GM21619 (cell line): ENCODE measurements around the gene ZSCAN18.

ENCODE experiments used
- ATAC-seq: cut with Tn5 transposase; IDR thresholded peaks from one replicate; pipeline ENCODE4 v1.9.1; 2021; ENCODE audit not compliant: unreplicated experiment

ZSCAN18 gene

GRCh38 chr19:58086825-58087710 is 11.0 kb downstream of the ZSCAN18 start:
- ATAC-seq = no peak

- ATAC-seq = no peak
Observed at GRCh38 chr19:58085348-58085875, 12.6 kb downstream of the ZSCAN18 start.

DNA sequence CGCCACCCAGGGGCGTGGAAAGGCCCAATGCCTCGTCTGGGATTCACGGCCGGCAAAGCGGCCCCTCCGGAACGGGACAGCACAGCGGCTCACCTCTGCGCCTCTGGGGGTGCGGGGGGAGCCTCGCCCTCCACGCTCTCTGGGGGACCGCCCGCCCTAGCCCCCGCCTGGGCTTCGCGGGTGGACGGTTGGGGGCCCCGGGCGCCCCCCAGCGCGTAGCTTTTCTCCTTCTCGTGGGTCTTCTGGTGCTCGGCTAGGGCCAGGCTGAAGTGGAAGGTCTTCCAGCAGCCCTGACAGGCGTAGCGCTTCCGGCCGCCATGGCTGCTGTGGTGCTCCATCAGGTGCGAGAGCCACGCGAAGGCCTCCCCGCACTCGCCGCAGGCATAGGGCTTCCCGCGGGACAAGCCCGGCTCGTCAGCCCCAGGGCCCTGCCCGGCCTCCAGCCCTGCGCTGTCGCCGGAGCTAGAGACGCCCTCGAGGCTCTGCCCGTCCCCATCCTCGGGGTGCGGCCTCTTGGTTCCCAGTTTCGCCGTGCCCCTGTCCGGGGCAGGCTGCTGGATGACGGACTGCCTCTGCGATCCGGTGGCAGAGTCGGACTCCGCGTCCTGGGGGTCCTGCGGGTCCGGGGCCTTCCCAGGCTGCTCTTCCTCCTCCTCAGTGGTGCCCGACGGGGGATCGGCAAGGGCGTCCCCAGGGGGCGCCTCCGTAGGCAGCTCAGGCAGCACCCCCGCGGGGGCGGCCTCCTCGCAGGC is 13.3 kb downstream of the ZSCAN18 start:
- no peak for ATAC-seq

- ATAC-seq = no peak
Observed at GRCh38 chr19:58083021-58083420, 15.0 kb downstream of the ZSCAN18 start.

DNA sequence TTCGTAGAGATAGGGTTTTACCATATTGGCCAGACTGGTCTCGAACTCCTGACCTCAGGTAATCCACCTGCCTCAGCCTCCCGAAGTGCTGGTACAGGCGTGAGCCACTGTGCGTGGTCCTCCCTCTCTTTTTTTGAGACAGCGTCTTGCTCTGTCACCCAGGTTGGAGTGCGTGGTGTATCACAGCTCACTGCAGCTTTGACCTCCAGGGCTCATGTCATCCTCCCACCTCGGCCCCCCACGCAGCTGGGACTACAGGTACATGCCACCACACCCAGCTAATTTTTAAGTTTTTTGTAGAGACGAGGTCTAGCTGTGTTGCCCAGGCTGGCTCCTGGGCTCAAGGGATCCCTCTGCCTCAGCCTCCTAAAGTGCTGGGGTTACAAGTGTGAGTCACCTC is 18.2 kb downstream of the ZSCAN18 start:
- no peak for ATAC-seq

GRCh38 chr19:58067240-58067912 is 30.7 kb downstream of the ZSCAN18 start:
- ATAC-seq = no peak

DNA sequence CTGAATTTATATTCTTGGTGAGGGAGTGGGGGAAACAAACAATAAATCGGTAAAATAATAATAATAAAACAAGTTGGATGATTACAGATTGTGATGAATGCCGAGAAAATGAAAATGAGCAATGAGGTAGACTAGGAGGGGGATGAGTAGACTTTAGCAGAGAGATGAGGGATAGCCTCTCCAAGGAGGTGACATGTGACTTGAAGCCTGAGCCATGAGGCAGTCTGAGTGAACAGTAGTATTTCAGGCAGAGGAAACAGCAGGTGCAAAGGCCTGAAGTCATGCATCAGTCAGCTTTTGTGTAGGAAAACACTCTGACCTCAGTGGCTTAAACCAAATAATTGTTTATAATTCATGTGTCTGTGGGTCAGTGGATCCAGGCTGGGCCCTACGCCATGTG is 34.3 kb downstream of the ZSCAN18 start:
- ATAC-seq = no peak

- ATAC-seq = no peak
Observed at GRCh38 chr19:58060231-58060630, 37.8 kb downstream of the ZSCAN18 start.

- no peak for ATAC-seq
Observed at GRCh38 chr19:58059671-58060078, 38.4 kb downstream of the ZSCAN18 start.

DNA sequence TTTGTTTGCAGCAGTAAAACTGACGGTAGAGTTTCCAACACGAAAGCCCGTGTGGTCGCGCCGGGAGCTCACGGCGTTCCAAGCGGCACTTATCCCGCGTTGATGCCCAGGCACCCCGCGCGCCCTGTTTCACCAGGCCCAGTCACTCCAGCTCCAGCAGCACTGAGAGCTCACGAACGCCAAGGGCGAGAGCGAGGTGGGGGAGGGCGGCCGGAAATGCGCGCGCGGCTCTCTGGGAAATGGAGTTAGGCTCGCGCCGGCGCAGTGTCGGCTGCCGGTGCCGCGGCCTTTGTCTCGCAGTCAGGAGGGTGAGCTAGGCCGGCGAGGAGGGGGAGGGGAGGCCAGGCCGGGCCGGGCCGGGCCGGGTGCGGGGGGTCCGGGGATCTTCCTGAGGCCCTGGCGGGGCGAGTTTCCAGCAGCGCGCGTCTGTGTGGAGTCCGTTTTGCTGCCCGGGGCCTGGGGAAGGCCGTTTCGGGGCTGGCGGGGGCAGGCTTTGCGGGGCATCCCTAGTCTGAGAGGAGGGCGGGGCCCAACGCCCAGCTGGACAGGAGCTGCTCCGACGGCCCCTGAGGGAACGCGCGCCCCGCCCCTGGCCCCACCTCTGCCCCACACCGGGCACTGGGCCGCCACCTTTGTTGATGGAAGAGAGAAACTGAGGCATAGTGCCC is 38.9 kb downstream of the ZSCAN18 start, which contains the start of gene ZNF135:
Gene ZNF135, plus strand, starts transcription at position 280 of the 668 bp plus-strand sequence. CDS start 721 bp downstream, outside the sequence.
- ATAC-seq = no peak

DNA sequence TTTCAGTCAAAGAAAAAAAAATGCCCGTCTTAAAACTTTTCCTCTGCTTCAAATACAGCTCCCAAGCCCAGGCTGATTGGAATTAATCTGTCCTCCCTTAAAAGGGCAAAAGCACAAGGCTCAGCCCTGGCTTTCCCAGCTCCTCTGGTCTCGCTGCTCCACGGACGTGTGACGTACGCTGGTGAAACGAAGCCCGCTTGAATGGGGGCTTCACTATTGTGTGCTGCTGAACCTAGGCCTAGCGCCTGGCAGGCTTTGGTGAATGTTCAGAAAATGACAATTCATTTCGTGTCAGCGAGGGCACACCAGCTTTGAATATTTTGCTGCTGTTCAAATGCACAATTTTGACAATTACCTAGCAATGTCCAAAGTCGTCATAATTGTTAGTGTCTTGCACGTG is 39.6 kb downstream of the ZSCAN18 start:
- no peak for ATAC-seq

DNA sequence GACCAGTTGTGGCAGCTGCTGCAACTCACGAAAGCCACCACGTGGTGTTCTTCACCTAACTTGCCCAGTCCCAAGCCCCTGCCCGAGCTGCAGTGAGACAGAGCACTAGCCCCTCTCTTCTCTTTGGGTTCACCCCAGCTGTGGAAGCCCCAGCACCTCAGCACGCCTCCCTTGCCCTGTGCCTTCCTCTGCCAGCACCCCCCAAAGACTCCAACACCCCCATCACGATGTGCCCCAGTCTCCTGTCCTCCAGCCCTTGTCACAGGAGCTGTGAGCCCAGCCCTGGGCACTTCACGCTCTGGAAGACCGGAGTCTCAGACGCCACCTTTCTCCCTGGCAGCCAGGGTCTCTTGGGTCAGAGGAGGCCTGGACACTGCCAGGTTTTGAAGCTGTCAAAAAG is 41.2 kb downstream of the ZSCAN18 start:
- no peak for ATAC-seq

DNA sequence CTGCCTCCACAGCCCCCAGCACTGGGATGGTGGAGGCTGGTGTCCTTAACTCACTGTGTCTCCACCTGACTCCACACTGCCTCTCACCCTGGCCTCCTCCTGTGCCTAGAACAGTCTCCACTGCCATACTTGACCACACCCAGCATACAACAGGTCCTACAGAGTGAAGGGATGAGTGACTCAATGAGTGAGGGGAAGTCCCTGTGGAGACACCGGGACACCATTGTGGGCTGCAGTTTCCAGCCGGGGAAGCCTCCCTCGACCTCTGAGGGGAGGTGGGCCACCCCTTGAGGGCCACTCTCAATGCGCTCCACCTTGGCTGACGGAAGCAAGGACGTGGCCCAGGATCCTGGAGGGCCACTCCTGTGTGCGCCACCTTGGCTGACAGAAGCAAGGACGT is 41.8 kb downstream of the ZSCAN18 start:
- ATAC-seq = no peak

DNA sequence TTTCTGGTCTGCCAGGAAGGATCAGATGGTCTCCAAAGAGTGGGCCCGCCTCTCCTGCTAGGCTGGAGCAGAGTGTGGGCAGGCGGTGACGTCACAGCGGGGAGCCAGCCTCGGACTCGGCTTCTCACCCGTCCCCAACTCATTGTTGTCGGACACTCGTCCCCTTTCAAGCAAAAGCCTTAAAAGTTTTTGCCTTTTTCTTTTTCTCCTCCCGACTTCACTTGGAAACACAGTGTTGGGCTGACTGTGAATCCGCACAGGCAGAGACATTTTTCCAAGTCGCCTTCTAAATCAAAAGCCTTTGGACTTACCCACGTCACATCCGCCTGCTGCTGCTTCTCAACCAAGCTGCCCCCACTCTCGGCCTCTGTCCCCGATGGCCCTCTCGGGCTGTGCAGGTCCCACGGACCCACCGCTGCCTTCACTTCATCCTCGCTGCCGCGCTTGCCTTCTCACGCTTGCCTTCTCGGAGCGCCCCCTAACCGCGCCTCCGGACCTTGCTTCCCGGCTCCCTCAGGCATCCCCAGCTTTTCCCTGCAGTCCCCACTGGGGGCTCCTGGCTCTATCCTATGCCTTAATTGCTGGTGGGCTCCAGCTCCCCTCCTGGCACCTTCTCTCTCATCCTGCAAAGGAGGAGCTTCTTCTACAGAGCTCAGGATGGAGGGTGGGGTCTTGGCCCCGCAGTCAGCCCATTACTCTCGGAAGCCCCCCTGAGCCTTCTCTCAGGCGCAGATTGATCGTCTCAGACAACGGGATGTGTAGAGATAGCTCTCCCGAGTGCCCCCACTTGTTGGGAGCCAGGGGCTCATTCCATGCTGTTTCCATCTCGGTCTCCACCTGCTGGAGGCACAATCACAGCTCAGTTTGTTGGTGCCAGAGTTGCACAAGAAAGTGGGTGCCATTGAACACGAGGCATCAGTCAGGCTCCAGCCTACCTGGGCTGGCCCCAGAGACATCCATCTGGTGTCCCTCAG is 42.8 kb downstream of the ZSCAN18 start:
- ATAC-seq = no peak

DNA sequence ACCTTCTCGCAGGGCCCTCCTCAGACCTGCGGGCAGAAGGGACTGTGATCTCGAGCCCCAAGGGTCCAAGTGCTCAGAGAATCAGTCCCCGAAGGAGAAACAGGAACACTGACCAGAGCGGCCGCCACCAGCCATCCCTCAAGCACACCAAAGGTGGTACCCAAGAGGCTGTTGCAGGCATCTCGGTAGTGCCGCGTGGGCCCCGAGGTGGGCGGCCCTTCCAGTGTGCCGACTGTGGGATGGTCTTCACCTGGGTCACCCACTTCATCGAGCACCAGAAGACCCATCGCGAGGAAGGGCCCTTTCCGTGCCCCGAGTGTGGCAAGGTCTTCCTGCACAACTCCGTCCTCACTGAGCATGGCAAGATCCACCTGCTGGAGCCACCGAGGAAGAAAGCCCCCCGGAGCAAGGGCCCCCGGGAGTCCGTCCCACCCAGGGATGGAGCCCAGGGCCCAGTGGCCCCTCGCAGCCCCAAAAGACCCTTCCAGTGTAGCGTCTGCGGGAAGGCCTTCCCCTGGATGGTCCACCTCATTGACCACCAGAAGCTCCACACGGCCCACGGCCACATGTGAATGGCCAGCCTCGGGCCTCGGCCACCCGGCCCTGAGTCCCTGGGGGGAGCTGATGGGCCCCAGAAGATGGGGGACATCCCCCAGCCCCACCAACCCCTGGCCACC is 44.4 kb downstream of the ZSCAN18 start:
- ATAC-seq = no peak

- no peak for ATAC-seq
Observed at GRCh38 chr19:58052256-58052655, 45.8 kb downstream of the ZSCAN18 start.

DNA sequence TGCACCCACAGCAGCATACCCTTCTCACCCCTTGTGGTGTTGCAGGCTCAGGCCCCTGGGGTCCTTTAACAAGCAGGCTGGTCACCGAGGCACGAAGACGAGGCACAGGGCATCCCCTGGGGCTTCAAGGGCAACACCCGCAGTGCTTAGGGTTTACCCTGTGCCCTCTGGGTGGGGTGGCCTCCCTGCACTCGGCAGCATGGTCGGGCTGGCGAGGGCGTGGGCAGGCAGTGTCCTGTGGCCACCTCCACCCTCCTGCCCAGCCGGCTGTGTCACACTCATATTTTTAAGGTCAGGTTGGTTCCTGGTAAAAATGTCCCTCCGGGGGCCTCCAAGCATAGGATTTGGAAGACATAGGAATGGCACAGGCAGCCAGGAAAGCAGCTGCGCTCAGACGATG is 50.4 kb downstream of the ZSCAN18 start:
- no peak for ATAC-seq

- ATAC-seq = no peak
Observed at GRCh38 chr19:58046856-58047255, 51.2 kb downstream of the ZSCAN18 start.
